AML-193 (cell line): ENCODE measurements around the gene ILRUN.
"Not testable (repeated sequence)": the region's sequence is repeated elsewhere in the genome, so short reads cannot be mapped to it uniquely, and the experiment has no call there.

Experiments
- DNase-seq, 2 experiments: peaks; one replicate each; lab custom pipeline; 2025; lab: John Stamatoyannopoulos, UW

The ILRUN gene

DNA sequence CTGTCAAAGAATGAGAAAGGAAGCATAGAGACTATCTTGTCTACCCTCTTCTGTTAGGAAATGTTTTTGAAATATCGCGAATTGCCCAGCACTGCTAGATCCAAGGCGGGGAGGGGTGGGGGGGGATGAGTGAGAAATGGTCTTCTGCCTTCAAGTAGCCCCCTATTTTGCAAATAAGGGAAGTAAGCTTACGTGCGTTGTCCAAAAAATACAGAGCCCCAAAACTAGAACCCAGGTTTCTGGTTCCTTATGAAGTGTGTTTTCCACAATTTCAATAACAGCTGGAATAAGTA lies 923 bp upstream of the ILRUN start:
- no peak for DNase-seq

DNA sequence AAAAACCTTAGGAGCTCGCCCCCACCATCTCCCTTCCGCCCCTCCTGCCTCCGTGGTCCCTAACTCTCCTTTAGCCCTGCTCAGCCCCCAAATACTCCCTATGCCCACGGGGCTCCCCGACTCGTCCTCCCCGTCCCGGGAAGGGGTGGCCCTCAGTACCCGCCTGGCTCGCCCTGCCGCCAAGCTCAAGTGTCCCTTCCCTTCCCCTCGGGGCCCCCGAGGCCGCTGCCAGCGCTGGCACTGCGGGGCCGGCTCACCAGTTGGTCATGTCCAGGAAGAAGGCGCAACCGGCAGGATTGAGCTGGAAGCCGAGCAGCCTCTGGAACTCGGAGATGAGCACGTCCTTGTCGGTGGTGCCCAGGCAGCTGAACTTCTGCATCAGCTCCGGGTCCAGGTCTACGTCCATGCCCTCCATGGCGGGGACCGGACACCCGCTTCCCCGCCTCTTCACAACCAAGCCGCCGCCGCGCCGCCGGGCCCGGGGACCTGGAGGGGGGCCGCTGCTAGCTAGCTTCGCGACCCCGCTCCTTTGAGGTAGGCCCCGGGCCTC lies 303 bp downstream of the ILRUN start:
- DNase-seq, result peak in 1 of 2 experiments; percentile 60

DNA sequence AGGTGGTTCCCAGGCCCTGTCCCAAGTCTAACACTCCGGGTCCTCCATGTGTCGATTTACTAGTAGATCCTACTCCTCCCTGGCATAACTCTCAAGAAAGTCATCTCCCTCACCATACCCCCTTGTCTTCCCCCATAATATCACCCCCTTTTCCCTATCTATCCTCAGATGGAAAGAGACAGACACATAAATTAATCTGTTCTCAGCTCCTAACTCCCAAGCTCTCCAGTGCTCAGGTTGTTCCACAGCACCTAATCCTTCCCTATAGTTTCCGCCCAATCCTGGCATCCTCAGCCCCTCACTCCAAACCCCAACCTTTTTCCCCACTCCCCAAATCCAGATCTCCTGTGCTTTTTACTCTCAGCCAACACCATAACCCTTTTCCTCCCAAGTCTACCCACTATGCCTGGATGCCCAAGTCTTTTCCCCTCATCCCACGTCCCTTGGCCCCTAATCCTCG lies 808 bp downstream of the ILRUN start:
- no peak for DNase-seq

DNA sequence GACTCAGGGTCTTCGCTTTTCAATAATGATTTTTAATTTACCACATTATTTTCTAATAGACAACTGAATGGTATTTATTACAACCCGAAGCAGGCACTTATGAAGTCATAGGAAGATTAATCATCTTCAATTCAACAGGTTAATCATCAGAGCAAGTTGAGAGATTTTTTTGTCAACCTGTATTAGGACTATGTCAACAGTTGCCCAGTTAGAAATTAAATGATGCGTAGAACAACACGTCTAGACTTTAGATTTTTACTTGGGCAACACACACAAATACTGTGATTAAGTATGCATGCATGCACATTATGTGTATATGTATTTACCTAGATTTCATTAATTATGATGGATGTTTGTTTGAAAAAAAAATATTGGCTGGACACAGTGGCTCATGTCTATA lies 4.3 kb downstream of the ILRUN start:
- DNase-seq, result no peak

DNA sequence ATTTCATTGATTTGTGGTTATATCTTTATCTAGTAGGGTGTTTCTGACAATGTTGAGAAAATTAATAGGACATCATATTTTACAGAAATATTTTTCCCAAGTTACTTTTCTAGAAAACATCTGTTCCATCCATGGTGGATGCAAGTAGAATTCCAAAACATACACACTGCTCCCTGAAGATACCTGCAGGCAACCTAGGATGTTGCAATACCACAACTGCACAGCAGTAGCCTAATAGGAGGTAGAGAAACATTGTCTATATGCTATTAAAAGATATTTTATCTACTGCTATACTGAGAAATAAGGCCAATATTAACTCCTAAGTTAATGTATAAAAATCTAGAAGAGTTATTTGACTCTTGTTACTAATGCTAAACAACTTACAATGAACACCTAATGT lies 6.8 kb downstream of the ILRUN start:
- DNase-seq, result no peak

DNA sequence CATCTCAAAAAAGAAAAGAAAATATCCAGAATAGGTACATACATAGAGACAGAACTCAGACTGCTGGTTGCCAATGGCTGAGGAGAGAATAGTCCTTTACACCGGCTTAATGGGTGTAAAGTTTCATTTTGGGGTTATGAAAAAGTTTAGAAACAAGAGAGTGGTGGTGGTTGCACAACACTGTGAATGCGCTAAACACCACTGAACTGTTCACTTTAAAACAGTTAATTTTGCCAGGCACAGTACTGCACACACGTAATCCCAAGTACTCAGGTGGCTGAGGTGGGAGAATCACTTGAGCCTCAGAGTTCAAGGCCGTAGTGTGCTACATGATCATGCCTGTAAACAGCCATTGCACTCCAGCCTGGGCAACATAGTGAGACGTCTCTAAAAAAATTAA lies 7.6 kb downstream of the ILRUN start:
- no peak for DNase-seq

- DNase-seq, result no peak
Observed at GRCh38 chr6:34684919-34685318, 11.6 kb downstream of the ILRUN start.

- no peak for DNase-seq
Observed at GRCh38 chr6:34684364-34684763, 12.2 kb downstream of the ILRUN start.

DNA sequence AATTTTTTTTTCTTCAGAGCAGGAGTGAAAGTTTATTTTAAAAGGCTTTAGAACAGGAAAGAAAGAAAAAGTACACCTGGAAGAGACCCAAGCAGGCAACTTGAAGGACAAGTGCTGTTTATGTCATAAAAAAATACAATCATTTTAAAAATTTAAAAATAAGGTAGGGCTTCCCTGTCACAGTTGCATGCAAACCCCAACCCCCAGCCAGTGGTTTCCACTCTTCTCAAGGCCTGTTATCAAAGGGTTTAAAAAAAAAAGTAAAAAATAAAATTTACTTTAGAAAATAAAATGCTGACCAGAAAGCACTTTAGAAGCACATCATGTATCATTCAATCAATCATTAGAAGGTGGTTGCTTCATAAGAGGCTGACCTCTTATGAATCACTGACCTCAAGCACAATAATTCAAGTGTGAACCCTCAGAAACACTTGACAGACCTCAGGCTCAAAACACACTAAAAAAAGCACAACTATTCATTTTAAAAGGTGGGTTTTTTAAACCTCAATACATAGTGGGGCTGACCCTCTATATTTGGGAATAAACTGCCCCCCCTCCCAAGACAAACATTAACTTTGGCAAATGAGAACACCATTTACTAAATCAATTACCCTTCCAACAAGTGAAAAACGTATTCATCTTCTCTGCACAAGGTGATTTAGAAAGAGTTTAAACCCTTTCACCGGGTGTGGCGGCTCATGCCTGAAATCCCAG lies 15.6 kb downstream of the ILRUN start:
- DNase-seq, result peak; percentile 17 to 27

DNA sequence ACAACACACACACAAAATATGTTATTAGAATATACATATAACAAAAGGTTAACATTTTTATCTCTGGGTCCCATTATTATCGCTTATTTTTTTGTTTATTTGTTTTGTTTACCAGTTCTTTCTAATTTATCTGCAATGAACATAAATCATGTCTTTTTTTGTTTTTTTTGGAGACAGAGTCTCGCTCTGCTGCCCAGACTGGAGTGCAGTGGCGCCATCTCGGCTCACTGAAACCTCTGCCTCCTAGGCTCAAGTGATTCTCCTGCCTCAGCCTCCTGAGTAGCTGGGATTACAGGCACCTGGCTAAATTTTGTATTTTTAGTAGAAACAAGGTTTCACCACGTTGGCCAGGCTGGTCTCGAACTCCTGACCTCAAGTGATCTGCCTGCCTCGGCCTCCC lies 16.3 kb downstream of the ILRUN start:
- DNase-seq, result not testable (repeated sequence)

GRCh38 chr6:34679552-34680253 lies 16.9 kb downstream of the ILRUN start:
- peak; percentile 59 to 74 for DNase-seq

DNA sequence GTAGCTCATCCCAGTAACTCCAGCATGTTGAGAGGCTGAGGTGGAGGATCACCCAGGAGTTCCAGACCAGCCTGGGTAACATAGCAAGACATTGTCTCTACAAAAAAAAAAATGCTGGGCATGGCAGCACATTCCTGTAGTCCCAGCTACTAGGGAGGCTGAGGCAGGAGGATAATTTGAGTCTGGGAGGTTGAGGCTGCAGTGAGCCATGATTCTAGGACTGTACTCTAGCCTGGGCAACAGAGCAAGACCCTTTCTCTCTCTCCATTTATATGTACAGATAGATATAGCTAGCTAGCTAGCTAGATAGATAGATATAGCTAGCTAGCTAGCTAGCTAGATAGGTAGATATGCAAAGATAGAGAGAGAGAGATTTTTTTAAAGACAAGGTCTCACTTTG lies 20.4 kb downstream of the ILRUN start:
- DNase-seq, result no peak

DNA sequence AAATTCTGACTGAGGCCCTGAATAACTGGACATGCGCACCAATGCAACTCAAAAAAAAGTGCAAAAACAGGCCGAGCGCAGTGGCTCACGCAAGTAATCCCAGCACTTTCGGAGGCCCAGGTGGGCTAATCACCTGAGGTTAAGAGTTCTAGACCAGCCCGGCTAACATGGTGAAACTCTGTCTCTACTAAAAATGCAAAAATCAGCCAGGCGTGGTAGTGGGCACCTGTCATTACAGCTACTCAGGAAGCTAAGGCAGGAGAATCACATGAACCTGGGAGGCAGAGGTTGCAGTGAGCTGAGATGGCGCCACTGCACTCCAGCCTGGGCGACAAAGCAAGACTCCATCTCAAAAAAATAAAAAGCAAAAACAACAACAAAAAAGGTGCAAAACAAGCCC lies 21.6 kb downstream of the ILRUN start:
- DNase-seq, result not testable (repeated sequence)

GRCh38 chr6:34674268-34674639 lies 22.3 kb downstream of the ILRUN start:
- DNase-seq, result no peak

- no peak for DNase-seq
Observed at GRCh38 chr6:34673064-34673463, 23.5 kb downstream of the ILRUN start.

- no peak for DNase-seq
Observed at GRCh38 chr6:34672657-34673043, 23.9 kb downstream of the ILRUN start.

DNA sequence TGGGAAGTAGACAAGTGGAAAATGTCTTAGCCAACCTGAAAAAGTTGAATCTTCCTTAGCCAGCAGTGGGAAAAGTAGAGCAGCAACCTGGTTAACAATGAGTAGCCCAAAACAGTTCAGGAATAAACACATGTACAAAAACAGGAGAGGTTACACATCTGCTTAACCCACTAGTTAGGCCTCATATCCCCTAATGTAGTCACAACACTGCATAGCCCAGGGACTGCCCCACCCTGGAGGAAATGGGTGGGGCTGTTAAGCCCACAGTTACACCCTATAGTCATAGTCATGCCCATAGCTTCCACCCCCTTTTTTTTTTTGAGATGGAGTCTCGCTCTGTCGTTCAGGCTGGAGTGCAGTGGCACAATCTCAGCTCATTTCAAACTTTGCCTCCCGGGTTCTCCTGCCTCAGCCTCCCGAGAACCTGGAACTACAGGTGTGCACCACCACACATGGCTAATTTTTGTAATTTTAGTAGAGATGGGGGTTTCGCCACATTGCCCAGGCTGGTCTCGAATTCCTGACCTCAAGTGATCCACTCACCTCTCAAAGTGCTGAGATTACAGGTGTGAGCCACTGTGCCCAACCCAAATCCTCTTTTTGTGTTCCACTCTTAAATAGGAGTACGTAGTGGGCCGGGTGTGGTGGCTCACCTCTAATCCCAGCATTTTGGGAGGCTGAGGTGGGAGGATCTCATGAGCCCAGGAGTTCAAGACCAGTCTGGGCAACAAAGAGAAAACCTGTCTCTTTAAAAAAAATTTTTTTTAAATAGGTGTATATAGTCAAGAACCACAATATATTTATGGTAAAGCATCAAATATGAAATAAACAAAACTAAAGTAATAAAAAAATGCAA lies 24.5 kb downstream of the ILRUN start:
- DNase-seq, result no peak

DNA sequence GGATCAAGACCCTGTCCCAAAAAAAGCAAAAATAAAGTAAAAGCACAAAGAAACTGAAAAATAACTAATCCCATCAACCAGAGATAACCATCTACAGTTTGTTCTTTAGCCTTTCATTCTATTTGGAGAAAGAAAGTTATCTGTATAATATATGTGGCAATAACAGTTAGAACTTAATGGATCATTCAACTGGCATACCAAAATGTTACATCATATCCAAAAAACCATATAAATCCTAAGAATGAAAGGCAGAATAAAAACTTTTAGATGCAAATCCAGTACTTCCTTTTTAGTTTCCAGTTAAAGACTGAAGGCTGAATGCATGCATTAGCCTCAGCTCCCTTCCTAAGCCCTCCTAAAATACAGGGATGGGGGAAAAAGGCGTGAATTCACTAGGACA lies 25.2 kb downstream of the ILRUN start:
- DNase-seq, result no peak

GRCh38 chr6:34668799-34669198 lies 27.8 kb downstream of the ILRUN start:
- not testable (repeated sequence) for DNase-seq

- DNase-seq, result no peak
Observed at GRCh38 chr6:34667481-34668238, 28.9 kb downstream of the ILRUN start.

DNA sequence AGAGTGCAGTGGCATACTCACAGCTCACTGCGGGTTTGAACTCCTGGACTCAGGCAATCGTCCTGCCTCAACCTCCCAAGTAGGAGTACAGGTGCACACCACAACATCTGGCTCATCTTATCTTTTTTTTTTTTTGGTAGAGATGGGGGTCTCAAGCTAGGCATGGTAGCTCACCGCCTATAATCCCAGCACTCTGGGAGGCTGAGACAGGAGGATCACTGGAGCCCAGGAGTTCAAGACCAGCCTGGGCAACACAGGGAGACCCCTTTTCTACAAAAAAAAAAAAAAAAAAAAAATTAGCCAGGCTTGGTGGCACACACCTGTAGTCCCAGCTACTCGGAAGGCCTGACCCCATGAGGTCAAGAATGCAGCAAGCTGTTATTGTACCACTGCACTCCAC lies 31.5 kb downstream of the ILRUN start:
- no peak for DNase-seq
